Activated naive CD8-positive, alpha-beta T cell treated with anti-CD3 and anti-CD28 coated beads for 36 hours (primary cell): ENCODE data around the gene SCGN. TPM values are rescaled to one million over a fixed set of nuclear protein-coding genes. Genes with fewer than 3 reads are reported as not detected.
"Not testable (repeated sequence)": the region's sequence is repeated elsewhere in the genome, so short reads cannot be mapped to it uniquely, and the experiment has no call there.

Source experiments
- DNase-seq: peaks from one replicate; pipeline ENCODE4 v3.0.0; 2021
- H3K27ac Mint-ChIP-seq: one replicate; pipeline ENCODE4 v1.8.0; 2022; ENCODE audit warnings: mild to moderate bottlenecking, moderate library complexity, mixed read lengths
- H3K27me3 Mint-ChIP-seq: one replicate; pipeline ENCODE4 v1.8.0; 2022; ENCODE audit warnings: mild to moderate bottlenecking, mixed read lengths
- H3K36me3 Mint-ChIP-seq: one replicate; pipeline ENCODE4 v1.8.0; 2021; ENCODE audit warnings: mild to moderate bottlenecking, mixed read lengths
- H3K4me1 Mint-ChIP-seq: one replicate; pipeline ENCODE4 v1.8.0; 2021; ENCODE audit warnings: mixed read lengths
- H3K4me3 Mint-ChIP-seq: one replicate; pipeline ENCODE4 v1.8.0; 2022; ENCODE audit warnings: mild to moderate bottlenecking, moderate library complexity, mixed read lengths
- H3K9me3 Mint-ChIP-seq: one replicate; pipeline ENCODE4 v1.8.0; 2022; ENCODE audit warnings: mixed read lengths
- total RNA-seq, 2 experiments: library from RNA; stranded (reverse); gene quantifications; one replicate each; pipeline ENCODE4 v1.2.3, GENCODE V29; 2021

SCGN gene
- total RNA-seq, 2 experiments from 2014 or later = not detected

- no peak overlapping the region for H3K27ac Mint-ChIP-seq
- no peaks in the 10 kb centered on the region for H3K36me3 Mint-ChIP-seq
- no peaks in the 10 kb centered on the region for H3K9me3 Mint-ChIP-seq
- DNase-seq = no peak
- H3K4me1 Mint-ChIP-seq = peaks cover 2% of the 10 kb centered on the region
- H3K4me3 Mint-ChIP-seq = no peak overlapping the region
- peaks cover 12% of the 10 kb centered on the region for H3K27me3 Mint-ChIP-seq
Observed at GRCh38 chr6:25715794-25716193, 63.8 kb downstream of the SCGN start.

GRCh38 chr6:25717866-25718740 lies 66.1 kb downstream of the SCGN start:
- Mint-ChIP-seq H3K27ac (no peak overlapping the region), H3K4me1 (peaks cover 2% of the 10 kb centered on the region), H3K4me3 (no peak overlapping the region), H3K27me3 (peaks cover 21% of the 10 kb centered on the region), H3K9me3 (no peaks in the 10 kb centered on the region), H3K36me3 (no peaks in the 10 kb centered on the region)
- no peak for DNase-seq

GRCh38 chr6:25726122-25726911 lies 74.3 kb downstream of the SCGN start:
- DNase-seq = no peak
- Mint-ChIP-seq H3K4me1 (no peaks in the 10 kb centered on the region), H3K27me3 (peaks cover 46% of the 10 kb centered on the region), H3K4me3 (no peak overlapping the region), H3K9me3 (no peaks in the 10 kb centered on the region), H3K27ac (no peak overlapping the region), H3K36me3 (no peaks in the 10 kb centered on the region)

- Mint-ChIP-seq H3K4me1 (no peaks in the 10 kb centered on the region), H3K36me3 (no peaks in the 10 kb centered on the region), H3K9me3 (no peaks in the 10 kb centered on the region), H3K27ac (no peak overlapping the region), H3K4me3 (no peak overlapping the region), H3K27me3 (peaks cover 53% of the 10 kb centered on the region)
- DNase-seq = no peak
Observed at GRCh38 chr6:25727028-25727427, 75.0 kb downstream of the SCGN start.

- H3K27ac Mint-ChIP-seq = no peak overlapping the region
Observed at GRCh38 chr6:25730907-25731306, 78.9 kb downstream of the SCGN start.

GRCh38 chr6:25731721-25732120 lies 79.7 kb downstream of the SCGN start:
- no peak for DNase-seq
- peaks cover 60% of the 10 kb centered on the region for H3K27me3 Mint-ChIP-seq

More at GRCh38 chr6:25730907-25731306, 78.9 kb downstream of the SCGN start:
- DNase-seq = no peak
- H3K4me1 Mint-ChIP-seq = no peaks in the 10 kb centered on the region
- H3K36me3 Mint-ChIP-seq = no peaks in the 10 kb centered on the region
- H3K4me3 Mint-ChIP-seq = no peak overlapping the region
- no peaks in the 10 kb centered on the region for H3K9me3 Mint-ChIP-seq
- H3K27me3 Mint-ChIP-seq = peaks cover 56% of the 10 kb centered on the region

GRCh38 chr6:25732468-25733198 lies 80.6 kb downstream of the SCGN start:
- Mint-ChIP-seq H3K27me3 (peaks cover 65% of the 10 kb centered on the region), H3K4me1 (no peaks in the 10 kb centered on the region), H3K4me3 (no peak overlapping the region), H3K27ac (no peak overlapping the region), H3K36me3 (no peaks in the 10 kb centered on the region), H3K9me3 (peaks cover 3% of the 10 kb centered on the region)
- DNase-seq = no peak

More at GRCh38 chr6:25731721-25732120, 79.7 kb downstream of the SCGN start:
- Mint-ChIP-seq H3K9me3 (peaks cover 3% of the 10 kb centered on the region), H3K4me3 (no peak overlapping the region), H3K27ac (no peak overlapping the region), H3K36me3 (no peaks in the 10 kb centered on the region), H3K4me1 (no peaks in the 10 kb centered on the region)

- DNase-seq = no peak
- Mint-ChIP-seq H3K4me3 (no peak overlapping the region), H3K27ac (no peak overlapping the region), H3K27me3 (peaks cover 59% of the 10 kb centered on the region), H3K4me1 (no peaks in the 10 kb centered on the region), H3K9me3 (peaks cover 3% of the 10 kb centered on the region), H3K36me3 (no peaks in the 10 kb centered on the region)
Observed at GRCh38 chr6:25735261-25735660, 83.2 kb downstream of the SCGN start.

GRCh38 chr6:25743868-25744267 lies 91.9 kb downstream of the SCGN start:
- peaks cover 3% of the 10 kb centered on the region for H3K27me3 Mint-ChIP-seq
- DNase-seq = no peak
- H3K9me3 Mint-ChIP-seq = no peaks in the 10 kb centered on the region
- no peak overlapping the region for H3K27ac Mint-ChIP-seq
- no peak overlapping the region for H3K4me3 Mint-ChIP-seq
- H3K4me1 Mint-ChIP-seq = no peaks in the 10 kb centered on the region
- H3K36me3 Mint-ChIP-seq = no peaks in the 10 kb centered on the region

- H3K9me3 Mint-ChIP-seq = no peaks in the 10 kb centered on the region
- H3K4me1 Mint-ChIP-seq = no peaks in the 10 kb centered on the region
- H3K4me3 Mint-ChIP-seq = no peak overlapping the region
- no peaks in the 10 kb centered on the region for H3K27me3 Mint-ChIP-seq
- no peak for DNase-seq
- H3K27ac Mint-ChIP-seq = no peak overlapping the region
- H3K36me3 Mint-ChIP-seq = no peaks in the 10 kb centered on the region
Observed at GRCh38 chr6:25745836-25746235, 93.8 kb downstream of the SCGN start.

GRCh38 chr6:25746968-25747367 lies 95.0 kb downstream of the SCGN start:
- H3K27me3 Mint-ChIP-seq = no peaks in the 10 kb centered on the region
- no peak overlapping the region for H3K27ac Mint-ChIP-seq
- H3K36me3 Mint-ChIP-seq = no peaks in the 10 kb centered on the region
- H3K9me3 Mint-ChIP-seq = no peaks in the 10 kb centered on the region
- no peaks in the 10 kb centered on the region for H3K4me1 Mint-ChIP-seq
- H3K4me3 Mint-ChIP-seq = no peak overlapping the region
- DNase-seq = no peak

GRCh38 chr6:25747477-25747876 lies 95.5 kb downstream of the SCGN start:
- Mint-ChIP-seq H3K9me3 (no peaks in the 10 kb centered on the region), H3K27me3 (no peaks in the 10 kb centered on the region), H3K27ac (no peak overlapping the region), H3K4me3 (no peak overlapping the region), H3K36me3 (no peaks in the 10 kb centered on the region), H3K4me1 (no peaks in the 10 kb centered on the region)
- DNase-seq = no peak

GRCh38 chr6:25748049-25748448 lies 96.0 kb downstream of the SCGN start:
- Mint-ChIP-seq H3K27ac (no peak overlapping the region), H3K4me1 (no peaks in the 10 kb centered on the region), H3K36me3 (no peaks in the 10 kb centered on the region), H3K27me3 (no peaks in the 10 kb centered on the region), H3K9me3 (no peaks in the 10 kb centered on the region), H3K4me3 (no peak overlapping the region)
- no peak for DNase-seq

- not testable (repeated sequence) for H3K27ac Mint-ChIP-seq, H3K4me3 Mint-ChIP-seq, H3K27me3 Mint-ChIP-seq, H3K9me3 Mint-ChIP-seq, H3K36me3 Mint-ChIP-seq, H3K4me1 Mint-ChIP-seq, DNase-seq
Observed at GRCh38 chr6:25748601-25749517, 96.8 kb downstream of the SCGN start.
